ENCODE measurements around the gene CTIF.

CTIF gene

DNA sequence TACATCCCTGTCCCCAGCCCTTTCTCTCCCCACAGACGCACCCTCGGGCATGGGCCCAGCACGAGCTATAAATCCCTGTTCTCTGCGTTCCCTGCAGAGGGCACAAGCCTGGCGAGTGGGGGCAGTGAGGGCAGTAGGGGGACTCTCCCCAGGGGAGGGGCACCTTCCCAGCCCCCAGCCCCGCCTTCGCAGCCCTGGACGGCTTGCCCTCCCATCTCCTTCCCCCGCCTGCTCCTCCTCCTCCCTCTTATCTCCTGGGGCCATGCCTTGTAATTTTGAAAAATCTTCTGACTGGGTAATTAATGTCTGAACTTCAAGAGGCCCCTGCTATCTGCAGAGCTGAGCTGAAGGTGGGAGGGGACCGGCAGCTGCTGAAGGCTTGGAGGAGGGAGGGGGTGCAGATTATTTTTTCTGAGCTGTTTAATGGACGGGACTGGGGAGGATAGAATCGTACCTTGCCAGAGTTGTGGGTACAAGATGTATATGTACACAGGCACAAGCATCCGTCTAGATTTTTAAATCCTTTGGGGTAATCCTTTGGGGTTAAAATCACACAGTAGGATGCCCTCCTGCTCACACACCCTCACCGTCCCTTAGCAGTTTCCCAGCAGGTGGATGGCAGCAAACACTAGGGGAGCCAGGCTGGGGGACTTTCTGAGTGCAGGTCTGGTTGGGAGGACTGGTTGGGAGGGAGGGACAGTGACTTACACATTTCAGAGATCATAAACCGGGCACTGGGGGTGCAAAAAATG is 290.0 kb downstream of the CTIF start:
- no peak for DNase-seq

DNA sequence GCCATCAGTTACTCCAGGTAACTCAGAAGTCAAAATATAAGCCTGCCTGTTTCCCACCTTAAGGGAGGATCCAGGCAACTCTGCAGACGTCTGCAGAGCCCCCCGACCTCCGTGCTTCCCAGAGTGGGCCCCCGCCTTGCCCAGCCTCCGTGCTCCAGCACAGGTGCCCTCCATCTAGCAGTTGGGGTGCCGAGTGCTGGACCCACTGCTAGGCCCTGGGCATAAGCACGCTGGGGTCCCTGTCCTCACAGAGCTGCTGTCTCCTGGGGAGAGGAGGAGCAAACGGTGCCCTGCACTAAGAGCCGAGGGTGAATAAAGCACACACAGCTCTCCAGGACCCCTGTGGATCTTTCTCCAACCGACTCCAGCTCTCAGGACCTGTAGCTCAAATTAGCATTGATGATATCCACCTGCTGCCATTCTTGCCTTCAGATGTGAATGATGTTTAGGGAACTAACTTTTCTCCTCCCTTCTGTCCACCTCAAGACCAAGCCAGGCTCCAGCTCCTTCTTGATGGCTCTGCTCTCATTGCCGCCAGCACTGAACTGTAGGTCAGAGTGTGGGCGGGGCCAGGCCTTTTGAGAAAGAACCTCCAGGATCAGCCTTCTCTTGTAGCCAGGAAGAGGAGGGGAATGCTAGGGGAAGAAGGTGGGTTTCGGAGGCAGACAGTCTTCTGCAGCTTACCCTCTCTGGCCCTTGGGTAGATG is 290.8 kb downstream of the CTIF start:
- no peak for DNase-seq

DNA sequence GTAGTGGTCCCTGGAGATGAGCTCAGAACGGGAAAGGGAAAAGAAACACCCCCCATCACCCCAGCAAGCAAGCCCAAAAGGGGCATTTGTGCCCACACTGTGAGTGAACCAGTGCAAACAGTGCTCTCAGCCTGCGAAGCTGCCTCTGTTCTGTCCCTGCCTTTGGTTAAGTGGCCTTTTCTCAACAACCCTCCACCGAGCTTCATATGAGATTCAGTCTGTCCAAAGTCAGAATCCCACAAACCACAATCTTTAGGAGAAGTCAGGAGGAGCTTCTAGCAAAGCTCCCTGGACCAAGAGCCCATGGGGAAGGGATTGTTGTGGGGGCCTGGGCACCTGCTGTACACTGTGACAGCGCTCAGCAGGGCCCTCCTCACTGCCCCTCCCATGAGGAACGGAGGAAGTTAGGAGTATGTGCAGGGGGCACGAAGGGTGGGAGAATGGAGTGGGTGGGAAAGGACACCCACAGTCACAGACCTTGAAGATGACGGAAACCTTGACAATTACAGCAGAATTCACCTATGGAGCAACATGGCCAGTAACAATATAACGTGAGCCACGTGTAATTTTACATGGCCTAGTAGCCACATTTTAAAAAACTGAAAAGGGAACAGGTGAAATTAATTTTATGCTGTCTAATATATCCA is 292.4 kb downstream of the CTIF start:
- DNase-seq = no peak

GRCh38 chr18:48831802-48832201 is 293.0 kb downstream of the CTIF start:
- DNase-seq = no peak

GRCh38 chr18:48832938-48833700 is 294.3 kb downstream of the CTIF start:
- peak; percentile 92 for DNase-seq

- DNase-seq = no peak
Measured at GRCh38 chr18:48833701-48834412, 295.0 kb downstream of the CTIF start.

DNA sequence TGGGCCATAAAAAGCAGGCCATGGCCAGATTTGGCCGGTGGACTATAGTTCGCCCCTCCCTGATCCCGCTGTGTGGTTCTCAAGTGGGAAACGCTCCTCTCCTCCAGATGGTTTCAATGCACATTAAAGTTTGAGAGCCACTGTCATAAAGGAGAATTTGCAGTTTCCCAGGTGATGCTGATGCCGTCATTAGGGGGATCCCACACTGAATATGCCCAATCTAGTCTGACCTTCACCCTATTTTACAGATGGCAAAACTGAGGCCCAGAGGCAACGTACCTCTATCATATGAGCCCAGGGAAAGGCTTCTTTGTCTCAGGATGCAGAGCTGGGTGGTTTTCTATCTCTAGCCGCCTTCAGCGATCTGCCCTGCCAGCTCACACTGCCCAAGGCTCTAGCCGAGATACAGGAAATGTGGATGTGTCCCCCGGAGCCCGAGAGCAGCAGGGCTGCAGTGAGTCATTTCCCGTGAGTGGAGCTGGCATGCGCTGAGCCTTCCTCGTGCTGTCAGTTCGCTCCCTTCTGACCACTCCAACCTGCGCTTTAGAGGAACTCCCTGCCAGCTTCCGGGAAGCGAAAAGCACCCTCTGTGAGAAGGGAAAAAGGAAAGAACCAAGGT is 295.7 kb downstream of the CTIF start:
- DNase-seq = peak; percentile 99

DNA sequence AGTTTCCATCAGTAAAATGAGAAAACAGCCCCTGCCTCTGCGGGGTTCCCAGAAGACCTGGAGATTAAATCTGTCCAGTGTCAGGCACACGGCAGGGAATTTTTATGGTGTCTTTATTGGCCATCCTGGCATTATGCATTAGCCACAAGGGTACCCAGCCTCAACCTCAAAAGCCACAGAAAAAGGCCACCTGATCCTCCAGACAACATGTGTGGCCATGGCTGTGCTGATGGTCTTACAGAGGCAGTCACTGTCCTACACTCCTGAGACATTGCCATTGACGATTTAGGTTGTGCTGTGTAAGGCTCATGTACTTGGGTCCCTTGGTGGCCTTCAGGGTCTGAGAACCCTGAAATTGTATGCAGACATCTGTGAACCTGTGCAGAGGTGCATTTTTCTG is 296.3 kb downstream of the CTIF start:
- DNase-seq = no peak

DNA sequence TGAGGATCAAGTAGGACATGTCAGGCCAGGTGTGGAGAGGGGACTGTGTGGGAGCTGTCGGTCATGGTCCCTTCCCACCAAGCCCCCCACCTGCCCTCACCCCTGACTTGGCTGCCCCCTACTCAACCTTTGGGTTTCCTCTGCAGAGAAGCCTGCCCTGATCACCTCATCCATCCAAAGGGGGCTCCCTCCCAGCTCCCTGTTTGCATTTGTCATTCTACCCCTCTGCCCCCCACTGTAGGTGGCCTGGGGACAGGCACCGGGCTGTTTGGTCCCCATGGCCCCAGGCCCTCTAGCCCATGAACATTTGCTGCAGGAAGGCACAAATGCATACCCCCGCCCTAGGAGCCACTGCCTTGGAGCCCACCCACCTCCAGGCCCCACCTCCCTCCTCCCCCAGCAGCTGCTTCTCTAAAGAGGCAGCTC is 296.9 kb downstream of the CTIF start:
- no peak for DNase-seq

DNA sequence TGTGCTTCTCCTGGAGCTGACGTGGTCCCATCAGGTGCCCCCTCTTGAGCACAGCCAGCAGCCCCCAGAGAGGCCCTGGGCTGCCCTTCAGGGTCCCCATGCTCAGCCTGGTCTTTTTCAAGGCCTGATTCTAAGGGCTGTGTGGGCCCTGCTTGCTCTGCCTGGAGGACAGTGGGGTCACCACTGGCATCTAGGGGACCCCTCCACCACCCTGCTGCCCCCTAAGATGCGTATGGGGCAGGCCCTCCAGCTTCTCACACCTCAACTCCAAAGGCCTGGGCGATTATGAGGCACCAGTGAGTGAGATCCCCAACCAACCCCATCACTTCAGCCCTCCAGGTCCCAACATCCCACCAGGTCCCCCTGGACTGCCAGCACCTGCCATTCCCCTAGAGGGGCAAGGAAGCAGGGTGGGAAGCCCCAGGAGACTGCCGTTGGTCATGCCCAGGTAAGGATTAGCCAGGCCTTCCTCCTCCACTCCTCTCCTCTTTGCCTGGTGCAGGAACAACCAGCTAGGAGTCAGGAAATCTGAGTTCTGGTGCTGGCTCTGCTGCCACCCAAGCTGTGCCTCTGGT is 297.5 kb downstream of the CTIF start:
- DNase-seq = no peak

DNA sequence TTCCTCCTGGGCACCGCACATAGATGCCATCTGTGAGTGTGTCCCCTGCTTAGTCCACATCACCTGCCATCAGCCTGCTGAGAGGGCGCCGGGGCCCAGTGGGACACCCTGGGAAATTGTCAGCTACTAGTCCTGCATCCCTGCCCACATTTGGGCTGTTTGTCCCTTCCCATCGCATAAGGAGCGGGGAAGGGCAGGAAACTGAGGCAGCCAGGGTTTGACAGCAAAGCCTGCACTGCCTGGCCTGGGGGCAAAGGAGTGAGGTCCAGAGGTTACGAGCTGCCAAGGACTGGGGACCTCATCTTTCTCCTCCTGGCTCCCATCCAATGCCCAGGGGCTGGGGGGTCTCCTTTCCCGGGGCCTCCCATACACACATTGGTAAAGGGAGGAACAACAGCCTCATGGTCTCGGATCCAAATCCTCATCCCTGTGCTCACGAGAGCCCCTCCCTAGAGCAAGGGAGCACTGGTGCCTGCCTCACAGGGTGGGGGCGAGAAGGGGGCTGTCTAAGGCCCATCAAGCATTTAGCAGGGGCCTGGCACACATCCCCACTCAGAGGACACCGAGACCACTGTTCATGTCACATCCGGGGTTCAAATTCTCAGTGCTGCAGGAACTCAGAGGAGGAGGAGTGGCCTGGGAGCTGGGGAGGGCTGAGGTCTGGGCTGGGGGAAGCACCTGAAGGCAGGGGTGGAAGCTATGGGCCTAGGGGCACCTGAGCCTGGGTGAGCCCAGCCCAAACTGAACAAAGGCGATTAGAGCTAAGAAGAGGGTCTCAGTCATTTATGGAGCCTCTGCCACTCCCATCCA is 298.2 kb downstream of the CTIF start:
- DNase-seq = no peak

GRCh38 chr18:48837676-48838075 is 298.8 kb downstream of the CTIF start:
- no peak for DNase-seq

DNA sequence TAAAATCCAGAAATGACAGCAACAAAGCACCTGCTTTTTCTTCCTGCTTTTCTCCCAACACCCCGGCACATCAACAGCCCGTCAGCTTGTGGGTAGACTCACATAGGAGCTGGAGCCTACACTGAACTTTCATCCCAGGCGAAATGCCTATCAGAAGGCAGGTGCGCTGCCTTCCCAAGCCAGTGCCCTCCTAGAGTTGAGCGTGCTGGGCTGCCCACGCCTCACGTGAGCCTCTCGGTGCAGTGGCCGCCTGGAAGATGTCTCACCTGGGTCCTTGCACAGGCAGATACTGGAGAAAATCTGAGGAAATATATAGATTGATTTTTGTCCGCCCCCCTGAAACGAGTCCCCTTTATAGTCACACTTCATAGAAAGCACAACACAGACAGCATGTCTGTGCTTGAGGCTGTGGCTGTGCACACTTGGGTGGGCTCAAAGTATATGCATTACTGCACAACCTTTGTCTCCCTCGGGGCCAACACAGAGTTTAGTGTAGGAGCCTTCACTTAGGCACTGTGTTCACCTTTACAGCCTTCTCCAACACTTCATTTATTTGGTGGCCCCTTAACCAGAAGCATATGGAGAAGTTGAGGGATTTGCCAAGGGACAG is 299.4 kb downstream of the CTIF start:
- no peak for DNase-seq

GRCh38 chr18:48838921-48839818 is 300.3 kb downstream of the CTIF start:
- DNase-seq = peak; percentile 94

DNA sequence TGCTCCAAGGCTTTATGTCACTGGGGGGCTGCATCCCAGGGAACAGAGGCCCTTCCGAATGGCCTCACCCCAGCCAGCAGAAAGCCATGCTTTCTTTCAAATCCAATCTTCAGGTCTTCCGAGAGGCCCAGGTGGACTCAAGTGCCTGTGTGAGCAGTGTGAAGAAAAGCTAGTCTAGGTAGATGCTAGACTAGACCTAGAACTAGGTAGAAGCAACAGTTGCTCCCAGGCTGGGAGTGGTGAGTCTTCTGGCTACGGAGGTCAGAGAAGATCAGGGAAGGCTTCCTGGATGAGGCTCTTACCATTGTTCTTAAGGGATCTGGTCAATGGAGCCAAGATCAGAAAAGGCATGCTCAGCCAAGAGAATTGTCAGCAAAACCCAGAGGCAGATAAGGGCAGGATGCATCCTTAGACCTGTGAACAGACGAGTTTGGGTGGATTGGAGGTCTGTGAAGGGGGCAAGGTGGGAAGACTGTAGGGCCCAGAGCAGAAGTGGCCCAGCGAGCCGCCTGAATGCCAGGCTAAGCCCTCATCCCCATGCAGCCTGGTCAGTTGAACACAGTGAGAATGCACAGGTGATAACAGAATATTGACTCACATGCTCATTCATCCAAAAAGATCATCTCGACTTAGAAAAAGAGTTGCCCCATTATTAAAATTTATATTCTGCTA is 301.1 kb downstream of the CTIF start:
- no peak for DNase-seq

GRCh38 chr18:48840491-48840877 is 301.7 kb downstream of the CTIF start:
- DNase-seq = no peak

DNA sequence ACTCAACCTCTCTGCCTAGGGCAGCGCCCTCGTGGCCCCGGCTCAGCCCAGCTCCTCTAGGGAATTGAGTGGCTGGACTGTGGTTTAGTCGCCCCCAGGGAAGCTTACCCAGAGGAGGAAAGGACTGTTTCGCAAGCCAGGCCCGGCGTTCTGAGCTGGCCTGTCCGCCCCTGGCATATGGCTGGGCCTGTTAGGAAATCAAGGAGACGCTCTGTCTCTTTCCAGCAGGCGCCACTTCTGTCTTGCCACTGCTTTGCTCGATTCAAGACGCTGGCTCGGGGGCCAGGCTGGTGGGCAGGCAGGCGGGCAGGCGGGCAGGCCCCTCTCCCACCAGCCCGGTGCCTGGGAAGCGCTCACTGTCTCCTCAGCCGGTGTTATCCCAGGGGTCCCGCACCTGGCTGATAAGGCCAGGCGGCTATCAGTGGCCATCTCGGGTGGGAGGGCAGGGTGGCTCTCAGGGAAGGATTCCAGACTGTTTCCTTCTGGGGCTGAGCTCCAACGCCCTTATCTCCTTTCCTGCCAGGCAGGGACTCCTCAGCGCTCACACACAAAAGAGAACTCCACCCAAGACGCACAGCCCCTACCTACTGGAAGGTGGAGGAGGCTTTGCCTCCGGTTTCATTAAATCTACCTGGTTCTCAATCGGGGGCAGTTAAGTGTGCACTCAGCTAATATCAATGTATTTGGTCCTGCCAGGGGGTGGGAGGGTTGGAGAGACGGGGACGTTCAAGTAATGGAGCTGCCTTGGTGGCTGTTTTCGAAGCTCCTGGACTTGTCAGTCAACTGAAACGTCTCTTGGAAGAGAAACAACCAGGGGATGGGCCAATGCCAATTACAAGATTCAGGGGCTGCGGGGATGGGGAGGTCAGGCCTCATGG is 302.8 kb downstream of the CTIF start:
- DNase-seq = peak; percentile 66

Data from EL (cell line).